Gastroesophageal sphincter (tissue), 4 donors: ENCODE measurements around the gene TFPT. TPM values are rescaled to one million over a fixed set of nuclear protein-coding genes. Genes with fewer than 3 reads are reported as not detected.

ENCODE experiments used
- ATAC-seq: fragments of 150-250 bp; one replicate; pipeline ENCODE4 v1.9.1; 2016; ENCODE audit warnings: mild to moderate bottlenecking, moderate library complexity
- H3K27ac ChIP-seq, 4 donors: fragments of 200-600 bp; sonication (generic) in 3 of 4; 1 replicate in 3 of 4; 2 replicates in 1 of 4; pipeline ENCODE4 v1.5.1; 2016 to 2019
- H3K27me3 ChIP-seq: fragments of 200-600 bp; sonication (generic); one replicate; pipeline ENCODE4 v1.5.1; 2019
- H3K36me3 ChIP-seq, 2 donors: fragments of 200-600 bp; sonication (generic); one replicate each; pipeline ENCODE4 v1.5.1; 2019; ENCODE audit warnings: control low read depth in 1 of 2
- H3K4me1 ChIP-seq, 3 donors: fragments of 200-600 bp; sonication (generic); 1 replicate in 2 of 3; 2 replicates in 1 of 3; pipeline ENCODE4 v1.5.1; 2016 to 2019; ENCODE audit warnings: control low read depth in 2 of 3
- H3K4me3 ChIP-seq, 2 donors: fragments of 200-600 bp; sonication (generic); one replicate each; pipeline ENCODE4 v1.5.1; 2019; ENCODE audit warnings: mild to moderate bottlenecking in 1 of 2, moderate library complexity in 1 of 2
- H3K9me3 ChIP-seq, 3 donors: fragments of 200-600 bp; sonication (generic); one replicate each; pipeline ENCODE4 v1.5.1; 2017 to 2019; ENCODE audit warnings: control low read depth in 2 of 3
- CTCF ChIP-seq, 4 experiments: fragments of 200-600 bp in 2 of 4; fragments of 450-650 bp in 2 of 4; sonication (generic) in 1 of 4; IDR thresholded peaks; one replicate each; pipeline ENCODE4 v1.5.1; 2017 to 2019; ENCODE audit warnings: antibody characterized with exemption in 4 of 4, mild to moderate bottlenecking in 2 of 4, moderate library complexity in 2 of 4
- EP300 ChIP-seq: sonication (generic); formaldehyde crosslinking; IDR thresholded peaks from one replicate; pipeline ENCODE4 v1.6.1; 2017; ENCODE audit warnings: antibody characterized with exemption, mild to moderate bottlenecking
- POLR2A ChIP-seq, 2 donors: fragments of 450-650 bp; IDR thresholded peaks; one replicate each; pipeline ENCODE4 v1.6.1; 2017; ENCODE audit warnings: antibody characterized with exemption in 2 of 2, mild to moderate bottlenecking in 2 of 2, moderate library complexity in 1 of 2
- POLR2AphosphoS5 ChIP-seq: sonication (generic); formaldehyde crosslinking; IDR thresholded peaks from one replicate; pipeline ENCODE4 v1.6.1; 2017; ENCODE audit warnings: antibody characterized with exemption
- WGBS, 2 donors: methylation state at CpG; one replicate each; pipeline ENCODE4 v1.1.5; 2018; ENCODE audit warnings: low coverage in 1 of 2; 5-methylcytosine and 5-hydroxymethylcytosine counted together
- total RNA-seq, 4 donors: library from RNA; depleted of rRNA; stranded (reverse); fragments of >200 nt; gene quantifications; one replicate each; pipeline ENCODE4 v1.1.0, GENCODE V29; 2016

Gene TFPT
- total RNA-seq, 4 donors from 2014 or later: 12.5 to 20.9 (median 15.2) TPM

GRCh38 chr19:54123682-54124081 is 8.2 kb upstream of the TFPT start:
- no peak overlapping the region for H3K4me3 ChIP-seq
- no peak for ATAC-seq
- H3K9me3 ChIP-seq: no peaks in the 10 kb centered on the region
- H3K27me3 ChIP-seq: no peaks in the 10 kb centered on the region
- peaks cover 0 to 100% of the 10 kb centered on the region in 2 donors for H3K36me3 ChIP-seq
- H3K27ac ChIP-seq: no peak overlapping the region
- no peaks in the 10 kb centered on the region for H3K4me1 ChIP-seq
- WGBS, 2 donors: 60% methylated on average over 2 of the region's 17 CpGs; no CpG with 5 or more reads in 1 of the 2 donors
- TF ChIP-seq POLR2A (IDR thresholded peaks at IDR 0.05): no peak
- no peak for TF ChIP-seq EP300
- TF ChIP-seq CTCF (IDR thresholded peaks at IDR 0.05): no peak
- TF ChIP-seq POLR2AphosphoS5: no peak

GRCh38 chr19:54121259-54121658 is 5.8 kb upstream of the TFPT start:
- Histone ChIP-seq H3K27ac (no peak overlapping the region), H3K4me3 (no peak overlapping the region), H3K27me3 (no peaks in the 10 kb centered on the region), H3K36me3 (peaks cover 0 to 85% of the 10 kb centered on the region in 2 donors), H3K4me1 (peaks cover 0 to 10% (median 7%) of the 10 kb centered on the region in 3 donors), H3K9me3 (no peaks in the 10 kb centered on the region)
- TF ChIP-seq POLR2A (IDR thresholded peaks at IDR 0.05) (no peak), CTCF (IDR thresholded peaks at IDR 0.05) (no peak), EP300 (no peak), POLR2AphosphoS5 (no peak)
- ATAC-seq: no peak
- WGBS, 2 donors: 89 to 92% methylated on average over 6 to 8 of the region's 10 CpGs

GRCh38 chr19:54114340-54115108 is 933 bp downstream of the TFPT start:
- WGBS, 2 donors: 45% methylated on average over 2 of the region's 28 CpGs; no CpG with 5 or more reads in 1 of the 2 donors
- no peaks in the 10 kb centered on the region for H3K9me3 ChIP-seq
- H3K36me3 ChIP-seq: peaks cover 0 to 51% of the 10 kb centered on the region in 2 donors
- H3K27me3 ChIP-seq: no peaks in the 10 kb centered on the region
- peaks cover 0 to 31% (median 19%) of the 10 kb centered on the region in 3 donors for H3K4me1 ChIP-seq
- TF ChIP-seq EP300 (no peak), POLR2AphosphoS5 (no peak), CTCF (IDR thresholded peaks at IDR 0.05) (no peak), POLR2A (IDR thresholded peaks at IDR 0.05) (no peak)
- no peak for ATAC-seq
- peak overlapping the region; percentile 81 to 91 for H3K4me3 ChIP-seq
- H3K27ac ChIP-seq: peak overlapping the region in 3 of 4 donors; percentile 90 to 92 (median 90)

GRCh38 chr19:54109651-54110050 is 5.8 kb downstream of the TFPT start:
- WGBS, 2 donors: 27 to 37% methylated on average over 2 of the region's 6 CpGs
- H3K27me3 ChIP-seq: no peaks in the 10 kb centered on the region
- no peak overlapping the region for H3K4me3 ChIP-seq
- ATAC-seq: no peak
- TF ChIP-seq POLR2AphosphoS5 (no peak), CTCF (IDR thresholded peaks at IDR 0.05) (no peak), EP300 (no peak), POLR2A (IDR thresholded peaks at IDR 0.05) (no peak)
- no peaks in the 10 kb centered on the region for H3K9me3 ChIP-seq
- H3K4me1 ChIP-seq: peaks cover 0 to 14% (median 8%) of the 10 kb centered on the region in 3 donors
- H3K36me3 ChIP-seq: peaks cover 0 to 78% of the 10 kb centered on the region in 2 donors
- H3K27ac ChIP-seq: no peak overlapping the region

- no peak for ATAC-seq
- Histone ChIP-seq H3K27ac (no peak overlapping the region), H3K36me3 (peaks cover 0 to 78% of the 10 kb centered on the region in 2 donors), H3K4me1 (peaks cover 0 to 14% (median 2%) of the 10 kb centered on the region in 3 donors), H3K27me3 (no peaks in the 10 kb centered on the region), H3K9me3 (no peaks in the 10 kb centered on the region), H3K4me3 (no peak overlapping the region)
- TF ChIP-seq POLR2AphosphoS5 (no peak), CTCF (IDR thresholded peaks at IDR 0.05) (no peak), POLR2A (IDR thresholded peaks at IDR 0.05) (no peak), EP300 (no peak)
- 67 to 73% methylated on average over 3 to 6 of the region's 7 CpGs for WGBS, 2 donors
Observed at GRCh38 chr19:54108496-54108895, 7.0 kb downstream of the TFPT start.
